HG03521 (cell line): Measurements from ENCODE around the gene BRAF.
"Not testable (repeated sequence)": the region's sequence is repeated elsewhere in the genome, so short reads cannot be mapped to it uniquely, and the experiment has no call there.

ENCODE experiments used
- ATAC-seq: cut with Tn5 transposase; IDR thresholded peaks from one replicate; pipeline ENCODE4 v1.9.1; 2021; ENCODE audit warnings: mild to moderate bottlenecking, moderate library complexity; ENCODE audit not compliant: unreplicated experiment

The BRAF gene

DNA sequence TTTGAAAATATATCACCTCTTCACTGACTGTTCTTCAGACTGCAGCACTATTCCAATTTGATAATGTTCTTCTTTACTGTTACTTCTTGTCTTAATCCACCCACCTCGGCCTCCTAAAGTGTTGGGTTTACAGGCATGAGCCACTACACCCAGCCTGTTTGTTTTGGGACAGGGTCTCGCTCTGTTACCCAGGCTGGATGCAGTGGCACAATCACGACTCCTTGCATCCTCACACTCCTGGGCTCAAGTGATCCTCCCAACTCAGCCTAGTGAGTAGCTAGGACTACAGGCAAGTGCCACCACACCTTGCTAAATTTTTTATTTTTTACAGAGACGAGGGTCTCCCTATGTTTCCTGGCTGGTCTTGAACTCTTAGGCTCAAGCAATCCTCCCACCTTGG lies 150.4 kb downstream of the BRAF start:
- no peak for ATAC-seq

DNA sequence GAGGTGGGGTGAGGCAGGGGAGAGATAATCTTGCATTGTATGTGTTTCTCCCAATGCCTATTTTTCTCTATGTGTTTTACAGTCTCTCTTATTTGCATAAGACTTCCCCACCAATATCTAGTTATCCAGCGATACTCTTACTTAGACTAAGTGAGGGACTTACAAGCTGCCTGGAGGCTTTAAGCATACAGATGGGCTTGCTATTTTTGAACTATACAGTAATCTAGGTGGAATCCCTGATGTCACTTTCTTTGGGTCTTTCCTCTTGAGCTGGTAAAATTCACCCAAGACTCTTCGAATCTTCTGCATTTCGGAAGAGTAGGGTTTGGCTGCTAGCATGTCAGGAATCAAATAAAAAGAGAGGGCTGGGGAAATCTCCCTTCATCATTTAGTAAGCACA lies 151.6 kb downstream of the BRAF start:
- no peak for ATAC-seq

DNA sequence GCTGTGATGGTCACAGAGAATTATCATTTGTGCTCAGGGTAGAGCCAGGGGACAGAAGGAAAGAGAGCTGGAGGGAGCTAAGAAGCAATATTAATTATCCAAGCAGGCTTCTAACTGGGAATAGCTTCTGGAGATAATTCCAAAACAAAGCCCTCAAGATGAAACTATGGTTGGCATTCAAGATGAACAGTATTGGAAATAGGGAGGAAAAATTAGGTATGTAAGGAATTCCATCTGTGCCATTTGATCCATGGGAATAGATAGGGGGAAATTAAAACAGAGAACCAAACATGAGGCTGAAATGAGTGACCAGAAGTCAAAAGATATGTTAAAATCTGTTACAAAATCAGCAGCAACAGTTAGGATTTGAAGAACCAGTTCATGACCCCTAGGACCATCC lies 152.9 kb downstream of the BRAF start:
- ATAC-seq, result no peak

DNA sequence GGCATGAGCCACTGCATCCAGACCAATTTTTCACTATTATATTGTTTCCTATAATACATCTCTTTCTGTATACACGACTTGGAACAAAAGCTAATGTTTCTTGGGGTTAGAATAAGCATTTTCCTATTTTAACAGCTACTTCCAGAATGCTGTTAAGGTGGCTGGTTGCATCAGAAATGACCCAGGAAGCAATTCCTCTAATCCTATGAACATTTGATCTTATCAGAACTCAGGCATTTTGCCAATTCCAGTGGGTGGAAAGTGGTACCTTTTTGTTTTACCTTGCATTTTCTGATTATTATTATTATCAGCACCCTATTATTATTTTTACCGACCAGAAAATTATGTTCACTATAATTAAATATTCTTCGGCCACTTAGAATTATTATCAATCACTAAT lies 154.9 kb downstream of the BRAF start:
- no peak for ATAC-seq

DNA sequence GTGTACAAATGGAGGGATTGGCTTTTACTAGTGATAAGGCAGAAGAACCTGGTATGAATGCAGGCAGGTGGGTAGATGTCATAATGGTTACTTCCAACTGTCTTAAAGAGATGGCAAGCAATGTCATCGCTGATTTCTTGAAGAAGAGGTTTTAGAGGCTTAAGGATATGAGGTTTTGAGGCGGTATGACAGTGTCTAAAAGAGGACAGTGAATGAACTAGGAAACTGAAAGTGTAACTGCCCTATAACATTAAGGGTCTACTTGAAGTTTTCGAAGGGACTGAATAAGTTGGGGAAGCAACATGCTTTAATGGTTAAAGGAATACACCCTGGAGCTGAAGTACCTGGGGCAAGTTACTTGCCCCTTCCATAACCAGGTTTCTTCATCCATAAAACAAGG lies 157.3 kb downstream of the BRAF start:
- no peak for ATAC-seq

DNA sequence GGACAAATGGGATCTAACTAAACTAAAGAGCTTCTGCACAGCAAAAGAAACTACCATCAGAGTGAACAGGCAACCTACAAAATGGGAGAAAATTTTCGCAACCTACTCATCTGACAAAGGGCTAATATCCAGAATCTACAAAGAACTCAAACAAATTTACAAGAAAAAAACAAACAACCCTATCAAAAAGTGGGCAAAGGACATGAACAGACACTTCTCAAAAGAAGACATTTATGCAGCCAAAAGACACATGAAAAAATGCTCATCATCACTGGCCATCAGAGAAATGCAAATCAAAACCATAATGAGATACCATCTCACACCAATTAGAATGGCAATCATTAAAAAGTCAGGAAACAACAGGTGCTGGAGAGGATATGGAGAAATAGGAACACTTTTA lies 159.3 kb downstream of the BRAF start:
- ATAC-seq, result not testable (repeated sequence)

DNA sequence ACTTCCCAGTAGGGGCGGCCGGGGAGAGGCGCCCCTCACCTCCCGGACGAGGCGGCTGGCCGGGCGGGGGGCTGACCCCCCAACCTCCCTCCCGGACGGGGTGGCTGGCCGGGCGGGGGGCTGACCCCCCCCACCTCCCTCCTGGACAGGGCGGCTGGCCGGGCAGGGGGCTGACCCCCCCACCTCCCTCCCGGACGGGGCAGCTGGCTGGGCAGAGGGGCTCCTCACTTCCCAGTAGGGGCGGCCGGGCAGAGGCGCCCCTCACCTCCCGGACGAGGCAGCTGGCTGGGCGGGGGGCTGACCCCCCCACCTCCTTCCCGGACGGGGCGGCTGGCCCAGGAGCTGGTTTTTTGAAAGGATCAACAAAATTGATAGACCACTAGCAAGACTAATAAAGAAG lies 161.6 kb downstream of the BRAF start:
- ATAC-seq, result not testable (repeated sequence)

DNA sequence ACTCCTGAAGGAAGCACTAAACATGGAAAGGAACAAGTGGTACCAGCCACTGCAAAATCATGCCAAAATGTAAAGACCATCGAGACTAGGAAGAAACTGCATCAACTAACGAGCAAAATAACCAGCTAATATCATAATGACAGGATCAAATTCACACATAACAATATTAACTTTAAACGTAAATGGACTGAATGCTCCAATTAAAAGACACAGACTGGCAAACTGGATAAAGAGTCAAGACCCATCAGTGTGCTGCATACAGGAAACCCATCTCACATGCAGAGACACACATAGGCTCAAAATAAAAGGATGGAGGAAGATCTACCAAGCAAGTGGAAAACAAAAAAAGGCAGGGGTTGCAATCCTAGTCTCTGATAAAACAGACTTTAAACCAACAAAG lies 163.4 kb downstream of the BRAF start:
- ATAC-seq, result not testable (repeated sequence)

DNA sequence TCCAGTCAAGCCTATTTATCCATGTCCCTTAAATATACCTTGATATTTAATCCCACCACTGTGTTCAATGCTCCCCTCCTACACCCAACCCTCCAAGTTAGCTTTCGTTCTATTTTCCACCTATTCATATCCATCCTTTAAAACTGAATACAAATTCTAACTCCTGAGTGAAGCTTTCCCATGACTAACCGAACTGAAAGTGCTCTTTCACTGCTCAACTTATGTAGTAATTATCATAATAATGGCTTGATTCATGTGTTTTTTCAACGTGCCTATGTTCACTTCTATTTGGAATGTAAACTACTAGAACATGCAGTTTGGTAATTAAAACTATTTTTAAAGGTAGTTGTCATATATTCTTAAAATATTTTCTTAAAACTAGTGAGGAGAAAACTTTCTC lies 170.2 kb downstream of the BRAF start:
- no peak for ATAC-seq

DNA sequence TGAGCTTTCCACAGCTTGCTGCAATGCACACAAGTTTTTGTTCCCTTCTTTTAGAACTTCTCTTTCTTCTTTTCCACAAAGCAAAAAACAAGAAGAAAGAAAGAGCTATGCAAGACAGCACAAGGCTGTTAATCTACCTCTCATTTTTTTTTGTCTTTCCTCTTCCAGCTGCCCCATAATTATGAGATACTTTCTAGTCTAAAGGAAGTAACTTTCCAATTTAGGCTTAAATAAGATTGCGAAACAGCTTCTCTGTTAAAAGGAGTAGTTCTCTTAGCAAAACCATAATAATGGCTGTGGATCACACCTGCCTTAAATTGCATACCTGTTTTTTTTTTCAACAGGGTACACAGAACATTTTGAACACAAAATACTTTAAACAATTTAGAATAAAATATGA lies 172.2 kb downstream of the BRAF start:
- ATAC-seq, result no peak

DNA sequence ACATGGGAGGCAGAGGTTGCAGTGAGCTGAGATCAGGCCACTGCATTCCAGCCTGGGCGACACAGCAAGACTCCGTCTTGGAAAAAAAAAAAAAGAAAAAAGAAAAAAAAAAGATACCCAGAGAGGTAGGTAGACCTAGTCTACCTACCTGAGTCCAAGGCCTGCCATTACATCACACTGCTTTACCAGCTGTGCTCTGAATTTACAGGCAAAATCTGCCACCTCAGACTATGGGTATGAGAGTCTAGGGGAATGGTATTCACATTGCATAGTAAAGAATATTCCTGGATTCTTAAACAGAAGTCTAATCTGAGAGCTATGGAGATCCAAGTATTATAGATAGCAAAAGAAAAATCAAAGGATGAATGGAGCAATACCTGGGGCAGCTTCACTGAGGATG lies 178.0 kb downstream of the BRAF start:
- no peak for ATAC-seq

DNA sequence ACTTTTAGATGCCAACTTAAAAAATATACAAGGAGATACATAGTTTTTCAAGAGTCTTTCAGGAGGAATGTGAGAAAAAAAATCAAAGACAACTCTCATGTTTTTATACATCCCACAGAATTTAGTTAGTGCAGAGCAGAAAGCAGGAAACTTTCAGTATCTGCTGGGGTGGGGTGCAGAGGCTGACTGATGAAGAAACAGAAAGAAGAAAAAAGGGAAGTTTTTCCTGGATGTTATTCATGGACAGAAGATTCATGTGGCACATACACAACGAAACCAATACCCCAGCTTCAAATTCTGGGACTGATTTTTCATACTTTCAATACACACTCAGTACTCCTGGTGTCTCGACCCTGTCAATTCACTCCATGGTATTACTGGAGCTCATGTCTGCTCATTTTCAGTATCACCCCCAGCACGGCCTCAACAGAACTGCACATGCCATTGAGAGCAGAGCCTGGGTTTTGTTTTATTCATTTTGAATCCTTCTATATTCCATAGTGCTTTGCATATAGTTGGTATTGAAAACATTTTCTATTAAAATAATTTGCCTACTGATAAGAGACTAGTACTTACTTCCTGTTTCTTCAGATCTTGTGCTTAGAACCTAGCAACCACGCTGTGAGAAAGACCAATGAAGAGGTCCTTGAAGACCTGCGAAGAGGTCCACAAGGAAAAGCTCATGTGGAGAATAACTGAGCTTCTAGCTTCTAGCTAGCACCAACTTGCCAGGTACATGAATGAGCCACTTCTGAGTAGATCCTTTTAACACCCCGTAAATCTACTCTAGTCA lies 179.3 kb downstream of the BRAF start:
- no peak for ATAC-seq

DNA sequence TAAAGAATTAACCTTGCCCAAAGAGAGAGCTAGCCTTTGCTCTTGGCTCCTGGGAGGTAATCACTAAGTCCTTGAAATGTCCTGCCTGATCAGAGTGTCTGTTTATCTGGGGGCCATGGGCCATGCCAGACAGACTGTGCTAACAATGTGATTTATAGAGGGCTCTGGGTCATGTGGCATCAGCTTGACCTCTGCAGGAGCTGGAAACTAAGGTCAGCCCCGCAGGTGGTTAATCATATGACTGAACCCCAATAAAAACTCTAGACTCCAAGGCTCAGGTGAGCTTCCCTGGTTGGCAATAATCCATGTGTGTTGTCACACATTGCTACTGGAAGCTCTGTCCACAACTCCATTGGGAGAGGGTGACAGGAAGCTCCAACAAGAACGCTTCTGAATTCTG lies 180.7 kb downstream of the BRAF start:
- ATAC-seq, result no peak

DNA sequence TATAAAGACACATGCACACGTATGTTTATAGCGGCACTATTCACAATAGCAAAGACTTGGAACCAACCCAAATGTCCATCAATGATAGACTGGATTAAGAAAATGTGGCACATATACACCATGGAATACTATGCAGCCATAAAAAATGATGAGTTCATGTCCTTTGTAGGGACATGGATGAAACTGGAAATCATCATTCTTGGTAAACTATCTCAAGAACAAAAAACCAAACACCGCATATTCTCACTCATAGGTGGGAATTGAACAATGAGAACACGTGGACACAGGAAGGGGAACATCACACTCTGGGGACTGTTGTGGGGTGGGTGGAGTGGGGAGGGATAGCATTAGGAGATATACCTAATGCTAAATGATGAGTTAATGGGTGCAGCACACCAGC lies 181.5 kb downstream of the BRAF start:
- ATAC-seq, result not testable (repeated sequence)

DNA sequence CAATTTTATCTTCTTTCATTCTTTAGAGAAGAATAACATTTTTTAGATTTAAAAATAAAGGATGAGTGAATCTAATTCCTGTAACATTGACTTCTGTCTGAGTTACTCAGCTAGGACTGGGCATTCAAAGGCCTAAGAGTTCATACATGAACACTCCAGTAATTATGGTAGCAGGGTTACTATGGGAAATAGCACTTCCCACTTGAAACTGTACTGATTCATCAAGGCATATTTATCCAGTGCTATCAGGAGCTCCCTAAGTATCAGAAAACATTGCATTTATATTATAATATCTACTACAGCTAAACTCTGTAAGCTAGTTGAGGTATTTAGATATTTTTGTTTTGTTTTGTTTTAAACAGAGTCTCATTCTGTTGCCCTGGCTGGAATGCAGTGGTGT lies 186.4 kb downstream of the BRAF start:
- ATAC-seq, result no peak

DNA sequence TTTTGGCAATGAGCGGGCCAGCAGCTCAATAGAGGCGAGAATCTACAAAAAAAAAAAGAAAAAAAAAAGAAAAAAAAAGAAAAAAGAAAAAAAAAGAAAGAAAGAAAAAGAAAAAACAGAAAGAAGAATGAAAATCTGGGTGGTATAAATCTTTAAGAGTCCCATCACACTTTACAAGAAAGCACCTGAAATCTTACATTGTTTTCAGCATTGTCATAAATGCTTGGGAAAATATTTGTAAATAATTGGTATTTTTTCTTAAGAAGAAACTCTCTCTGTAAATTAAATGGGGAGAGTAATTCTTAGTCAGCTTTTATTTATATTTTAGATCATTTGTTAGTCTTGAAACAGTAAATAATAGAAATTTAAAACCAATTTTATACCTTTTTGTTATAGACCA lies 190.0 kb downstream of the BRAF start:
- no peak for ATAC-seq

DNA sequence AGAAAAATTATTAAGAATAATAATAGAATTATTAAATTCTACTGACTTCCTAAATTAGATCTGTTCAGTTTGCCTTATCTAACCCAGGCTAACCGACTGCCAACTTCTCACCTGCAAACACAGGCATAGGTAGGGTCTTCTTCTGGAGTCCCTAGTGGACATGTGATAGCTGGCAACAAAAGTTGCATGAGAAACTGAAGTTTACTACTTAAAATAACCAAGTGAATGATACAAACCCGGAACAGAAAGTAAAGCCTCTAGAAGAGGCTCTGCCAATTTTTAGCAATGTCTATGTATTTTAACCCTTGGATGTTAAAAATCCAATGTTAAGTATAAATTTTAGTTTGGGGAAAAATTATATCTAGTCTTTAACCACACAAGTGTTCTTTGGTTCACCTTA lies 190.6 kb downstream of the BRAF start:
- no peak for ATAC-seq

DNA sequence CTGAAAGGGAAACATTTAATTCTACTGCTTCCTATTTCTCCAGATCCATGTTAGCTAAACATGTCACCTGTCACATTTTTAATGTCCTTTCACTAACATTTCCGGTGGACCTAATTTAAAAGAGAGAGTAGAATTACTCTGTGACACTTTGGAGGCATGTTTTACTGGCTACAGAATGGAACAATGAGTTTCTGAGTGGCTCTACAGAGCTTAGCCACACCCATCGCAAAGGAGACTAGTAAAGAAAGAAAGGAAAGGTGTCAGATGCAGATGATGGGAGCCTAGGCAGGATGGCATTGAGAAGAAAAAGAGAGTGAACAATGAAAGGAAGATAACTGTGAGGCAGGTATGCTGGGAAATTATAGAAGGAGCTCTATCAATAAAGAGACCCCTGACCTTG lies 192.3 kb downstream of the BRAF start:
- no peak for ATAC-seq

DNA sequence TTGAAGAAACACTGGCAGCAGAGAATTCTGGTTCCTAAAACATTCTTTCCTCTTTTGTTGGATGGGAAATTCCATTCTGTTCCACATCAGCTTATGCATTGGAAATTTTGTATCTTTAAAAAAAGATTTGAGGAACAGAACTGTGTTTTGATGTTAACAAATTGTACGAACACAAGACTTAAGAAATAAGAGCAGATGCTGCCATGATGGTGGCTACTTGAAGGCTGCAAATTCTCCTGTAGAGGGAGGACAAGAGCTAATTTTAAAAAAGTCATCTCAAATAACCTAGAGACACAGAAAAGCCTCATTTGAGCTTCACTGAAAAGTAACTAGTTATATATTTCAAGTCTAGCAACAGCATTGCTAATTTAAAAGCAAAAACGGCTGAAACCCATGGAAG lies 198.4 kb downstream of the BRAF start:
- ATAC-seq, result no peak

DNA sequence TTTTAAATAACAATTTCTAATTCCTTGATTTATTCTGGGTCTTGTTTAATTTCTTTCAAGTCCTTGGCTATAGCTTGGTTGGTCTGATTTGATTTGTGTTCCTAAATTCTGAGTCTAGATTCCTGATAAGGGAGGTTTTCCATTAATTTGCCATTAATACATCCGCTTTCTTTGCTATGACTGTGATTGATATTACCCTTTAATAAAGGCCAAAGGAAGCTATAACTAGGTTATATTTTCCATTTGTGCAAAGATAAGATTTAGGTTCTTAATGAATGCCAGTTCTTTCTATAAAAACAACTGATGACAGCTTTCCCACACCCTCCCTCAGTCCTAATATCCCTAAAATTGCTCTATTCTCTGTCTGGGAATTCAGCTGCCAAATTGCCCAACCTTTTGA lies 200.0 kb downstream of the BRAF start:
- no peak for ATAC-seq

DNA sequence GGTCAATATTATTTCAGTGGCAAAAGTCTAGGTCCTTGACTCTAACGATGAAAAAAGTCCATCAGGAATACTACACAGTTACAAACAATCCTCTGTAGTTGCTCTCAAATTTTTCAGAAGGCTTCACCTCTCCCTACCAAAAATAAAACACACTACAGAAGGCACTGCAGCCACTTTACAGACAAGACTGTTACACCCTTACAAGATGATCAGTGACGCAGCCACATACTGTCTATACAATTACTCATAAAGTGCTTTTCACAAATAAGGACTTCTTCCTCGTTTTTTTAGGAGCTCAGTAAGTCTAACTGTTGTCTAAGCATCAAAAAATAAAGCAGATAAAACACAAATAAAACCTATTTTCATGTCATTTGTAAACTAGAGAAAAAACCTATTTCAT lies 201.2 kb downstream of the BRAF start:
- no peak for ATAC-seq

DNA sequence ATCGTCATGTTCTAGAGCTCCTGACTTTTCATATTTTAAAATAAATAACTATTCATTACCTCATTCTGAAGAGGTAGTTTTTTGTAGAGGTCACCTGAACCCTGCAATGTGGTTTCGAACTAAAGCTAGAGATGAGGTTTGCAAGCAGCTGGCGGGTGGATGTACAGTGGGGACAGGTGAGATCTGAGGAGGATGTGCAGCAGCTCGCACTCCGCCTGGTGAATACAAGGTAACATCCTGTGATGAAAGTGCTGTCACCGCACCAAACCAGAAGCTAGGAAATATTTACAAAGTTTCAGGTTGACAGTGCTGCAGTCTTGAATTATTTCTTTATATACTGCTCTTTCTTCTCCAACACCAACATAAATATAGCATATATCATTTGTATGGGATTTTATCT lies 201.7 kb downstream of the BRAF start:
- ATAC-seq, result no peak

DNA sequence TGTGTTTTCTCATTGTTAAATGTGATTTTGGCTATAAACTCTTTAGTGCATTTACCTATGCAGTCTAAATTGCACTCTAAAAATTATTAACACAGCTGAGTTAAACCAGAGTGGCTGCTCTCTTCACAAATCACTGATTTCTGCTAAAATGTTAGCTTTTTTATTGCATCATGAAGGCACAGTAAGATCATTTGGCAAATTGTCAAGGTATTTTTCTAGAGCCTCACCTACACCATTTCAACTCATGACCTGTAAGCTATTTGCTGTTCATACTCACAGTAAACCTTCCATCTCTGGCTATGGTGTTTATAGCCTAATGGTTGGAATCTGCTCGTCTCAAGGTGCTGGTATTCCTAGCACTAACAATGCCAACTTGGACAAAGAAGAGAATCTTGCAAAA lies 202.5 kb downstream of the BRAF start:
- no peak for ATAC-seq
